OCI-LY3 (cell line): ENCODE measurements around the gene SP1.
"Not testable (repeated sequence)": the region's sequence is repeated elsewhere in the genome, so short reads cannot be mapped to it uniquely, and the experiment has no call there.

Source experiments
- H2AFZ ChIP-seq: fragments of 200-600, 300-600 bp; shearing (Covaris generic); 2 replicates; pipeline ENCODE4 v1.6.0; 2014; ENCODE audit warnings: antibody characterized with exemption, low read depth, low read length
- H3K27ac ChIP-seq: fragments of 200-600, 300-600 bp; sonication (generic); 2 replicates; pipeline ENCODE4 v1.5.1; 2014; ENCODE audit warnings: mild to moderate bottlenecking, low read length, moderate library complexity, mixed read lengths
- H3K27me3 ChIP-seq: fragments of 200-600, 300-600 bp; sonication (generic); 2 replicates; pipeline ENCODE4 v1.6.1; 2014; ENCODE audit warnings: low read depth, low read length, mixed read lengths
- H3K36me3 ChIP-seq: fragments of 200-600, 300-600 bp; sonication (generic); replicated peaks from 2 replicates; pipeline ENCODE3; 2014; ENCODE audit warnings: low read depth, low read length, mixed read lengths
- H3K4me1 ChIP-seq: fragments of 300-600, 200-600 bp; sonication (generic); 2 replicates; pipeline ENCODE4 v1.6.1; 2014; ENCODE audit warnings: low read length, mixed read lengths
- H3K4me2 ChIP-seq: fragments of 200-600, 300-600 bp; sonication (generic); 2 replicates; pipeline ENCODE4 v1.6.1; 2014; ENCODE audit warnings: low read length, mixed read lengths
- H3K4me3 ChIP-seq: fragments of 300-600, 200-600 bp; sonication (generic); 2 replicates; pipeline ENCODE4 v1.5.1; 2014; ENCODE audit warnings: antibody characterized with exemption, mild to moderate bottlenecking, low read length, moderate library complexity
- H3K79me2 ChIP-seq: fragments of 300-600, 200-600 bp; shearing (Covaris generic); 2 replicates; pipeline ENCODE4 v1.6.1; 2014; ENCODE audit warnings: mild to moderate bottlenecking, low read length, mixed read lengths
- H3K9ac ChIP-seq: fragments of 300-600, 200-600 bp; shearing (Covaris generic); 2 replicates; pipeline ENCODE4 v1.6.0; 2014; ENCODE audit warnings: mild to moderate bottlenecking, low read length, moderate library complexity
- H3K9me3 ChIP-seq: fragments of 200-600, 300-600 bp; shearing (Covaris generic); 2 replicates; pipeline ENCODE4 v1.6.1; 2014; ENCODE audit warnings: low read length, mixed read lengths; ENCODE audit not compliant: insufficient read depth
- H4K20me1 ChIP-seq: fragments of 200-600, 300-600 bp; sonication (generic); 2 replicates; pipeline ENCODE4 v1.6.1; 2016; ENCODE audit warnings: low read length, mixed read lengths; ENCODE audit not compliant: insufficient read depth
- CTCF ChIP-seq: fragments of 200-600, 300-600 bp; sonication (generic); IDR thresholded peaks from 2 replicates; pipeline ENCODE4 v1.5.1; 2014; ENCODE audit warnings: antibody characterized with exemption, low read length, low read depth
- EZH2phosphoT487 ChIP-seq: fragments of 200-600 bp; shearing (Covaris generic); IDR thresholded peaks from 2 replicates; pipeline ENCODE4 v1.6.1; 2018; ENCODE audit warnings: antibody characterized with exemption, mixed run types, low read depth

The SP1 gene

DNA sequence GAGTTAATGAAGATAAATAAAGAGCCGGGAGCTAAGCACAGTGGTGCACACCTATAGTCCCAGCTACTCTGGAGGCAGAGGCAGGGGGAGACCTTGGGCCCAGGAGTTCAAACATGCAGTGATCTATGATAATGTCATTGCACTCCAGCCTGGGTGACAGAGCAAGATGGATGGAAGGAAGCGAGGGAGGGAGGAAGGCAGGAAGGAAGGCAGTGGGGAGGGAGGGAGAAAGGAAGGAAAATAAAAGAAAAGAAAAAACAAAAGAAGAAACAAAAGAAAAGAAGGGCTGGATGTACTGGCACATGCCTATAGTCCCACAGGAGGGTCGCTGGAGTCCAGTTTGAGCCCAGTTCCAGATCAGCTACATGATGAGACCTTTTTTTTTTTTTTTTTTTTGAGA lies 24.9 kb upstream of the SP1 start:
- H3K36me3 ChIP-seq: no peaks in the 10 kb centered on the region
- no peaks in the 10 kb centered on the region for H3K27me3 ChIP-seq
- H3K4me3 ChIP-seq: no peak overlapping the region
- no peaks in the 10 kb centered on the region for H3K79me2 ChIP-seq
- no peaks in the 10 kb centered on the region for H4K20me1 ChIP-seq
- TF ChIP-seq CTCF (no peak), EZH2phosphoT487 (no peak)
- H3K9me3 ChIP-seq: no peaks in the 10 kb centered on the region
- no peak overlapping the region for H3K4me2 ChIP-seq
- no peak overlapping the region for H2AFZ ChIP-seq
- H3K4me1 ChIP-seq: peaks cover 3% of the 10 kb centered on the region; the same call in 1 of the 2 replicates
- no peak overlapping the region for H3K27ac ChIP-seq
- H3K9ac ChIP-seq: no peak overlapping the region

- no peak overlapping the region for H3K27ac ChIP-seq
- H3K4me2 ChIP-seq: no peak overlapping the region
- no peaks in the 10 kb centered on the region for H3K79me2 ChIP-seq
- H3K9me3 ChIP-seq: no peaks in the 10 kb centered on the region
- no peak overlapping the region for H3K4me3 ChIP-seq
- no peaks in the 10 kb centered on the region for H3K36me3 ChIP-seq
- no peak overlapping the region for H2AFZ ChIP-seq
- TF ChIP-seq CTCF: no peak
- TF ChIP-seq EZH2phosphoT487: no peak
- H3K9ac ChIP-seq: no peak overlapping the region
- H4K20me1 ChIP-seq: no peaks in the 10 kb centered on the region
- H3K4me1 ChIP-seq: no peaks in the 10 kb centered on the region
- no peaks in the 10 kb centered on the region for H3K27me3 ChIP-seq
Measured at GRCh38 chr12:53358836-53359419, 21.0 kb upstream of the SP1 start.

- H3K27me3 ChIP-seq, H4K20me1 ChIP-seq, H3K4me3 ChIP-seq, H3K9ac ChIP-seq, H3K4me2 ChIP-seq, H3K4me1 ChIP-seq, H3K27ac ChIP-seq, H3K9me3 ChIP-seq, H3K36me3 ChIP-seq, H2AFZ ChIP-seq, H3K79me2 ChIP-seq: not testable (repeated sequence)
Measured at GRCh38 chr12:53361638-53362037, 18.3 kb upstream of the SP1 start.

GRCh38 chr12:53365245-53365904 lies 14.6 kb upstream of the SP1 start:
- Histone ChIP-seq H3K9me3 (no peaks in the 10 kb centered on the region), H3K9ac (no peak overlapping the region), H3K4me2 (no peak overlapping the region), H3K27ac (no peak overlapping the region), H3K36me3 (no peaks in the 10 kb centered on the region), H3K4me3 (no peak overlapping the region), H3K79me2 (no peaks in the 10 kb centered on the region), H3K27me3 (no peaks in the 10 kb centered on the region), H2AFZ (no peak overlapping the region), H4K20me1 (no peaks in the 10 kb centered on the region), H3K4me1 (peaks cover 6% of the 10 kb centered on the region; the same call in 1 of the 2 replicates)
- TF ChIP-seq EZH2phosphoT487: no peak
- TF ChIP-seq CTCF: no peak

DNA sequence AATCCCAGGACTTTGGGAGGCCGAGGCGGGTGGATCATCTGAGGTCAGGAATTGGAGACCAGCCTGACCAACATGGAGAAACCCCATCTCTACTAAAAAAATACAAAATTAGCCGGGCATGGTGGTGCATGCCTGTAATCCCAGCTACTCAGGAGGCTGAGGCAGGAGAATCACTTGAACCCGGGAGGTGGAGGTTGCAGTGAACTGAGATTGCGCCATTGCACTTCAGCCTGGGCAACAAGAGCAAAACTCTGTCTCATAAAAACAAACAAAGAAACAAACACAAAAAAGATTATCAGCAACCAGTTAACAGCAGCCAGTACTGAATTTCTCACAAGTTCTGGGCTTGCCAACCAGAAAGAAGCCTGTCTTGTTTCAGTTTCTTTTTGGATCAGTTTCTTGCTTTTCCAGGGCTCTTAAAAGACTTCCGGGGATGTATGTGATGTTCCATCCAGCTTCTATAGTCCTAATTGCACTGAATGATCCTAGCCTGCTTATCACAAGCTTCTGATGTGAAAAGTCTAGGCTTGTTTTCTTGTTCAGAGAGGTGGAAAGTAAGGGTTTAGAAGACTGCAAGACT lies 6.3 kb upstream of the SP1 start:
- H3K4me1 ChIP-seq: peaks cover 20% of the 10 kb centered on the region
- H3K36me3 ChIP-seq, H3K4me2 ChIP-seq, H3K9ac ChIP-seq, H3K4me3 ChIP-seq, H3K9me3 ChIP-seq, H2AFZ ChIP-seq, H3K79me2 ChIP-seq, H4K20me1 ChIP-seq, H3K27me3 ChIP-seq, H3K27ac ChIP-seq: not testable (repeated sequence)

- not testable (repeated sequence) for H3K4me3 ChIP-seq, H3K4me2 ChIP-seq, H3K36me3 ChIP-seq, H2AFZ ChIP-seq, H3K9me3 ChIP-seq, H3K9ac ChIP-seq, H3K79me2 ChIP-seq, H4K20me1 ChIP-seq, H3K27ac ChIP-seq, H3K27me3 ChIP-seq
- H3K4me1 ChIP-seq: peaks cover 22% of the 10 kb centered on the region
Measured at GRCh38 chr12:53374277-53374676, 5.7 kb upstream of the SP1 start.
